HG02973 (cell line): Measurements from ENCODE around the gene SEC22C.

Experiments used
- ATAC-seq: cut with Tn5 transposase; IDR thresholded peaks from one replicate; pipeline ENCODE4 v1.9.1; 2021; ENCODE audit warnings: moderate library complexity; ENCODE audit not compliant: unreplicated experiment

Gene SEC22C

GRCh38 chr3:42515976-42516375 lies 65.8 kb downstream of the SEC22C start:
- no peak for ATAC-seq

GRCh38 chr3:42515391-42515916 lies 66.3 kb downstream of the SEC22C start:
- ATAC-seq: no peak

- ATAC-seq: no peak
Observed at GRCh38 chr3:42514876-42515275, 66.9 kb downstream of the SEC22C start.

- no peak for ATAC-seq
Observed at GRCh38 chr3:42513521-42513920, 68.2 kb downstream of the SEC22C start.

GRCh38 chr3:42513121-42513520 lies 68.6 kb downstream of the SEC22C start:
- no peak for ATAC-seq

- no peak for ATAC-seq
Observed at GRCh38 chr3:42511736-42512135, 70.0 kb downstream of the SEC22C start.

GRCh38 chr3:42511201-42511600 lies 70.6 kb downstream of the SEC22C start:
- no peak for ATAC-seq

GRCh38 chr3:42510325-42510724 lies 71.4 kb downstream of the SEC22C start:
- ATAC-seq: no peak

- no peak for ATAC-seq
Observed at GRCh38 chr3:42509111-42509510, 72.7 kb downstream of the SEC22C start.

GRCh38 chr3:42508562-42508961 lies 73.2 kb downstream of the SEC22C start:
- ATAC-seq: no peak

- ATAC-seq: no peak
Observed at GRCh38 chr3:42507761-42508335, 73.9 kb downstream of the SEC22C start.

GRCh38 chr3:42507252-42507651 lies 74.5 kb downstream of the SEC22C start:
- ATAC-seq: no peak

GRCh38 chr3:42505849-42506410 lies 75.8 kb downstream of the SEC22C start:
- no peak for ATAC-seq

- no peak for ATAC-seq
Observed at GRCh38 chr3:42505128-42505848, 76.5 kb downstream of the SEC22C start.

- no peak for ATAC-seq
Observed at GRCh38 chr3:42504334-42505127, 77.2 kb downstream of the SEC22C start.

- ATAC-seq: no peak
Observed at GRCh38 chr3:42503957-42504333, 77.8 kb downstream of the SEC22C start.

- ATAC-seq: no peak
Observed at GRCh38 chr3:42503251-42503924, 78.4 kb downstream of the SEC22C start.

GRCh38 chr3:42502429-42503250 lies 79.1 kb downstream of the SEC22C start, which contains the start of gene VIPR1:
TSS of gene VIPR1 (plus strand) at chr3:42502643. CDS start at chr3:42502736, 93 bp downstream.
- peak; percentile 89 for ATAC-seq

GRCh38 chr3:42501681-42502428 lies 79.9 kb downstream of the SEC22C start:
- ATAC-seq: peak; percentile 18
